HepG2 (cell line): Measurements from ENCODE around the gene MAML1. TPM values are rescaled to one million over a fixed set of nuclear protein-coding genes. Genes with fewer than 3 reads are reported as not detected.

Source experiments
- GABPB1 ChIP-seq: IDR thresholded peaks from 2 replicates; pipeline ENCODE4 v1.6.1; 2016; ENCODE audit warnings: mild to moderate bottlenecking, missing genetic modification reagents, moderate library complexity, missing compliant biosample characterization
- HDAC1 ChIP-seq: sonication (generic); formaldehyde crosslinking; IDR thresholded peaks from 2 replicates; pipeline ENCODE4 v1.5.1; 2020; ENCODE audit warnings: mild to moderate bottlenecking, missing genetic modification reagents
- KLF9 ChIP-seq: IDR thresholded peaks from 2 replicates; pipeline ENCODE4 v1.6.1; 2016; ENCODE audit warnings: low read depth
- MIER3 ChIP-seq: IDR thresholded peaks from 2 replicates; pipeline ENCODE4 v1.6.1; 2016; ENCODE audit warnings: missing compliant biosample characterization, borderline replicate concordance
- NFE2 ChIP-seq: sonication (generic); formaldehyde crosslinking; IDR thresholded peaks from 2 replicates; pipeline ENCODE4 v1.4.0; 2020; ENCODE audit warnings: missing genetic modification reagents
- NPAS2 ChIP-seq: sonication (generic); formaldehyde crosslinking; IDR thresholded peaks from 2 replicates; pipeline ENCODE4 v1.8.0; 2022; ENCODE audit warnings: mild to moderate bottlenecking, missing genetic modification reagents, borderline replicate concordance
- RBAK ChIP-seq: sonication (generic); formaldehyde crosslinking; IDR thresholded peaks from 2 replicates; pipeline ENCODE4 v1.5.1; 2020; ENCODE audit warnings: mild to moderate bottlenecking, missing genetic modification reagents
- SIN3B ChIP-seq: fragments of 150-350 bp; IDR thresholded peaks from 2 replicates; pipeline ENCODE4 v1.6.1; 2014; ENCODE audit warnings: low read length
- SNAI1 ChIP-seq: sonication (generic); formaldehyde crosslinking; IDR thresholded peaks from 2 replicates; pipeline ENCODE4 v1.5.0; 2020; ENCODE audit warnings: mild to moderate bottlenecking, missing genetic modification reagents, borderline replicate concordance
- TAF15 ChIP-seq: fragments of 200-400 bp; formaldehyde crosslinking; IDR thresholded peaks from one replicate; pipeline ENCODE4 v1.6.1; 2018; ENCODE audit warnings: mild to moderate bottlenecking, low read depth, low read length; ENCODE audit not compliant: poor library complexity, severe bottlenecking
- ZNF251 ChIP-seq: sonication (generic); formaldehyde crosslinking; IDR thresholded peaks from 2 replicates; pipeline ENCODE4 v1.9.0; 2021; ENCODE audit warnings: mild to moderate bottlenecking, missing genetic modification reagents
- ZNF33A ChIP-seq: sonication (generic); formaldehyde crosslinking; IDR thresholded peaks from 2 replicates; pipeline ENCODE4 v1.5.1; 2020; ENCODE audit warnings: missing genetic modification reagents, mild to moderate bottlenecking, moderate library complexity, borderline replicate concordance
- polyA plus RNA-seq, 8 experiments: library from polyadenylated mRNA; depleted of rRNA in 3 of 8; stranded (reverse) in 7 of 8; unstranded in 1 of 8; fragments of >200 nt; fragmentation: Illumina TruSeq in 4 of 8; extraction: Trizol in 4 of 8; gene quantifications; 2 replicates each; pipeline versions ENCODE4 v1.2.1 to v1.2.3, GENCODE V29; 2011 to 2016; ENCODE audit warnings: low read depth in 4 of 8, missing spikeins in 1 of 8, mixed read lengths in 1 of 8; ENCODE audit not compliant: insufficient read depth in 1 of 8
- total RNA-seq, 5 experiments: library from RNA; depleted of rRNA; stranded (reverse); fragments of >200 nt; fragmentation: Illumina TruSeq; extraction: Trizol; gene quantifications; 2 replicates each; pipeline ENCODE4 v1.2.3, GENCODE V29; 2016; ENCODE audit warnings: low read depth in 1 of 5
- TF ChIP-seq, protein P1 (sequence below): sonication (generic); formaldehyde crosslinking; IDR thresholded peaks from 2 replicates; pipeline ENCODE4 v1.4.0; 2020; ENCODE audit warnings: mild to moderate bottlenecking, low read depth, missing genetic modification reagents
- TF ChIP-seq, protein P2 (sequence below): sonication (generic); formaldehyde crosslinking; IDR thresholded peaks from 2 replicates; pipeline ENCODE4 v1.4.0; 2020; ENCODE audit warnings: missing genetic modification reagents
- TF ChIP-seq, protein P3 (sequence below): sonication (generic); formaldehyde crosslinking; IDR thresholded peaks from 2 replicates; pipeline ENCODE4 v1.5.0; 2020; ENCODE audit warnings: mild to moderate bottlenecking, missing genetic modification reagents, borderline replicate concordance
- TF ChIP-seq, protein P4 (sequence below): sonication (generic); formaldehyde crosslinking; IDR thresholded peaks from 2 replicates; pipeline ENCODE4 v1.4.0; 2020; ENCODE audit warnings: missing genetic modification reagents, mild to moderate bottlenecking, borderline replicate concordance

The MAML1 gene
- total and polyA plus RNA-seq, 2 of the 13 experiments (the other 11 are each of a cell fraction or from before 2014, with no cell fraction given): 10.0 to 10.8 TPM

DNA sequence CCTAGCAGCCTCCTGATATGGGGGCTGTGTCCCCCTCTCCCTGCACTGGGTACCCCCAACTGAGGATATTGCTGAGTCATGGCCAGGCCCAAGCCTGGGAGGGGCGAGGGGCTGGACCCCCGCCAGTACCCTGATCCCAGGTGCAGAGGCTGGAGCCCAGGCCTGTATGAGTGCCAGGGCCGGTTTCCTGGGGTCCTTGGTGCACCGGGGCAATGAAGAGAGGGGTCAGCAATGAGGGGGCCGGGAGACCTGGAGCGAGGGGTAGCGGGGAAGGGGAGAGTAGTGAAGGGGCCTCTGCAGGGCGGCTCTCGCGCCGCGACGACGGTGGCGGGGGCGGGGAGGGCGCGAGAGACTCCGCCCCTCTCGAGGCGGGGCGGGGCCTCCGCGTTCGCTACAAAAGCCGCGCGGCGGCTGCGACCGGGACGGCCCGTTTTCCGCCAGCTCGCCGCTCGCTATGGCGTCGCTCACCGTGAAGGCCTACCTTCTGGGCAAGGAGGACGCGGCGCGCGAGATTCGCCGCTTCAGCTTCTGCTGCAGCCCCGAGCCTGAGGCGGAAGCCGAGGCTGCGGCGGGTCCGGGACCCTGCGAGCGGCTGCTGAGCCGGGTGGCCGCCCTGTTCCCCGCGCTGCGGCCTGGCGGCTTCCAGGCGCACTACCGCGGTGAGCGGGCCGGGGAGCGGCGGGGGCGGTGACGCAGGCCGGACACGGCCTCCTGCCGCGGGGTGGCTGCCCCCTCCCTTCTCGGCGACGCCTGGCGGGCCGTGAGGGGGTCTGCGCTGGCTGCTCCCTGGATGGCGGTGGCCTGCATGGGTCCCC lies 88.1 kb downstream of the MAML1 start, which contains the start of gene SQSTM1 (continued):
- TF ChIP-seq, protein P1, sequence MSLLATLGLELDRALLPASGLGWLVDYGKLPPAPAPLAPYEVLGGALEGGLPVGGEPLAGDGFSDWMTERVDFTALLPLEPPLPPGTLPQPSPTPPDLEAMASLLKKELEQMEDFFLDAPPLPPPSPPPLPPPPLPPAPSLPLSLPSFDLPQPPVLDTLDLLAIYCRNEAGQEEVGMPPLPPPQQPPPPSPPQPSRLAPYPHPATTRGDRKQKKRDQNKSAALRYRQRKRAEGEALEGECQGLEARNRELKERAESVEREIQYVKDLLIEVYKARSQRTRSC (CRISPR knock-in tag): no peak
- TF ChIP-seq NFE2: peak; percentile 80; the same call in 1 of the 2 replicates
- TF ChIP-seq MIER3 (CRISPR knock-in tag): no peak
- TF ChIP-seq NPAS2: no peak
- no peak for TF ChIP-seq SNAI1
- 0 out of 2 replicates have a peak, but pooled peaks have one; percentile 41 for TF ChIP-seq KLF9
- no peak for TF ChIP-seq TAF15
- TF ChIP-seq ZNF33A (CRISPR knock-in tag): no peak
- TF ChIP-seq GABPB1: peak; percentile 70; the same call in 1 of the 2 replicates
- TF ChIP-seq ZNF251 (CRISPR knock-in tag): no peak
- TF ChIP-seq, protein P2, sequence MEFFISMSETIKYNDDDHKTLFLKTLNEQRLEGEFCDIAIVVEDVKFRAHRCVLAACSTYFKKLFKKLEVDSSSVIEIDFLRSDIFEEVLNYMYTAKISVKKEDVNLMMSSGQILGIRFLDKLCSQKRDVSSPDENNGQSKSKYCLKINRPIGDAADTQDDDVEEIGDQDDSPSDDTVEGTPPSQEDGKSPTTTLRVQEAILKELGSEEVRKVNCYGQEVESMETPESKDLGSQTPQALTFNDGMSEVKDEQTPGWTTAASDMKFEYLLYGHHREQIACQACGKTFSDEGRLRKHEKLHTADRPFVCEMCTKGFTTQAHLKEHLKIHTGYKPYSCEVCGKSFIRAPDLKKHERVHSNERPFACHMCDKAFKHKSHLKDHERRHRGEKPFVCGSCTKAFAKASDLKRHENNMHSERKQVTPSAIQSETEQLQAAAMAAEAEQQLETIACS (CRISPR knock-in tag): no peak
- no peak for TF ChIP-seq SIN3B
- TF ChIP-seq HDAC1 (CRISPR knock-in tag): peak; percentile 54; the same call in 1 of the 2 replicates
- TF ChIP-seq RBAK (CRISPR knock-in tag): no peak
- TF ChIP-seq, protein P3, sequence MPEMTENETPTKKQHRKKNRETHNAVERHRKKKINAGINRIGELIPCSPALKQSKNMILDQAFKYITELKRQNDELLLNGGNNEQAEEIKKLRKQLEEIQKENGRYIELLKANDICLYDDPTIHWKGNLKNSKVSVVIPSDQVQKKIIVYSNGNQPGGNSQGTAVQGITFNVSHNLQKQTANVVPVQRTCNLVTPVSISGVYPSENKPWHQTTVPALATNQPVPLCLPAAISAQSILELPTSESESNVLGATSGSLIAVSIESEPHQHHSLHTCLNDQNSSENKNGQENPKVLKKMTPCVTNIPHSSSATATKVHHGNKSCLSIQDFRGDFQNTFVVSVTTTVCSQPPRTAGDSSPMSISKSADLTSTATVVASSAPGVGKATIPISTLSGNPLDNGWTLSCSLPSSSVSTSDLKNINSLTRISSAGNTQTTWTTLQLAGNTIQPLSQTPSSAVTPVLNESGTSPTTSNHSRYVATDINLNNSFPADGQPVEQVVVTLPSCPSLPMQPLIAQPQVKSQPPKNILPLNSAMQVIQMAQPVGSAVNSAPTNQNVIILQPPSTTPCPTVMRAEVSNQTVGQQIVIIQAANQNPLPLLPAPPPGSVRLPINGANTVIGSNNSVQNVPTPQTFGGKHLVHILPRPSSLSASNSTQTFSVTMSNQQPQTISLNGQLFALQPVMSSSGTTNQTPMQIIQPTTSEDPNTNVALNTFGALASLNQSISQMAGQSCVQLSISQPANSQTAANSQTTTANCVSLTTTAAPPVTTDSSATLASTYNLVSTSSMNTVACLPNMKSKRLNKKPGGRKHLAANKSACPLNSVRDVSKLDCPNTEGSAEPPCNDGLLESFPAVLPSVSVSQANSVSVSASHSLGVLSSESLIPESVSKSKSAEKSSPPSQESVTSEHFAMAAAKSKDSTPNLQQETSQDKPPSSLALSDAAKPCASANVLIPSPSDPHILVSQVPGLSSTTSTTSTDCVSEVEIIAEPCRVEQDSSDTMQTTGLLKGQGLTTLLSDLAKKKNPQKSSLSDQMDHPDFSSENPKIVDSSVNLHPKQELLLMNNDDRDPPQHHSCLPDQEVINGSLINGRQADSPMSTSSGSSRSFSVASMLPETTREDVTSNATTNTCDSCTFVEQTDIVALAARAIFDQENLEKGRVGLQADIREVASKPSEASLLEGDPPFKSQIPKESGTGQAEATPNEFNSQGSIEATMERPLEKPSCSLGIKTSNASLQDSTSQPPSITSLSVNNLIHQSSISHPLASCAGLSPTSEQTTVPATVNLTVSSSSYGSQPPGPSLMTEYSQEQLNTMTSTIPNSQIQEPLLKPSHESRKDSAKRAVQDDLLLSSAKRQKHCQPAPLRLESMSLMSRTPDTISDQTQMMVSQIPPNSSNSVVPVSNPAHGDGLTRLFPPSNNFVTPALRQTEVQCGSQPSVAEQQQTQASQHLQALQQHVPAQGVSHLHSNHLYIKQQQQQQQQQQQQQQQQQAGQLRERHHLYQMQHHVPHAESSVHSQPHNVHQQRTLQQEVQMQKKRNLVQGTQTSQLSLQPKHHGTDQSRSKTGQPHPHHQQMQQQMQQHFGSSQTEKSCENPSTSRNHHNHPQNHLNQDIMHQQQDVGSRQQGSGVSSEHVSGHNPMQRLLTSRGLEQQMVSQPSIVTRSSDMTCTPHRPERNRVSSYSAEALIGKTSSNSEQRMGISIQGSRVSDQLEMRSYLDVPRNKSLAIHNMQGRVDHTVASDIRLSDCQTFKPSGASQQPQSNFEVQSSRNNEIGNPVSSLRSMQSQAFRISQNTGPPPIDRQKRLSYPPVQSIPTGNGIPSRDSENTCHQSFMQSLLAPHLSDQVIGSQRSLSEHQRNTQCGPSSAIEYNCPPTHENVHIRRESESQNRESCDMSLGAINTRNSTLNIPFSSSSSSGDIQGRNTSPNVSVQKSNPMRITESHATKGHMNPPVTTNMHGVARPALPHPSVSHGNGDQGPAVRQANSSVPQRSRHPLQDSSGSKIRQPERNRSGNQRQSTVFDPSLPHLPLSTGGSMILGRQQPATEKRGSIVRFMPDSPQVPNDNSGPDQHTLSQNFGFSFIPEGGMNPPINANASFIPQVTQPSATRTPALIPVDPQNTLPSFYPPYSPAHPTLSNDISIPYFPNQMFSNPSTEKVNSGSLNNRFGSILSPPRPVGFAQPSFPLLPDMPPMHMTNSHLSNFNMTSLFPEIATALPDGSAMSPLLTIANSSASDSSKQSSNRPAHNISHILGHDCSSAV: no peak
- TF ChIP-seq, protein P4, sequence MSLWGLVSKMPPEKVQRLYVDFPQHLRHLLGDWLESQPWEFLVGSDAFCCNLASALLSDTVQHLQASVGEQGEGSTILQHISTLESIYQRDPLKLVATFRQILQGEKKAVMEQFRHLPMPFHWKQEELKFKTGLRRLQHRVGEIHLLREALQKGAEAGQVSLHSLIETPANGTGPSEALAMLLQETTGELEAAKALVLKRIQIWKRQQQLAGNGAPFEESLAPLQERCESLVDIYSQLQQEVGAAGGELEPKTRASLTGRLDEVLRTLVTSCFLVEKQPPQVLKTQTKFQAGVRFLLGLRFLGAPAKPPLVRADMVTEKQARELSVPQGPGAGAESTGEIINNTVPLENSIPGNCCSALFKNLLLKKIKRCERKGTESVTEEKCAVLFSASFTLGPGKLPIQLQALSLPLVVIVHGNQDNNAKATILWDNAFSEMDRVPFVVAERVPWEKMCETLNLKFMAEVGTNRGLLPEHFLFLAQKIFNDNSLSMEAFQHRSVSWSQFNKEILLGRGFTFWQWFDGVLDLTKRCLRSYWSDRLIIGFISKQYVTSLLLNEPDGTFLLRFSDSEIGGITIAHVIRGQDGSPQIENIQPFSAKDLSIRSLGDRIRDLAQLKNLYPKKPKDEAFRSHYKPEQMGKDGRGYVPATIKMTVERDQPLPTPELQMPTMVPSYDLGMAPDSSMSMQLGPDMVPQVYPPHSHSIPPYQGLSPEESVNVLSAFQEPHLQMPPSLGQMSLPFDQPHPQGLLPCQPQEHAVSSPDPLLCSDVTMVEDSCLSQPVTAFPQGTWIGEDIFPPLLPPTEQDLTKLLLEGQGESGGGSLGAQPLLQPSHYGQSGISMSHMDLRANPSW: no peak
